ENCODE data around the gene GREM2. TPM values are rescaled to one million over a fixed set of nuclear protein-coding genes. Genes with fewer than 3 reads are reported as not detected.

GREM2 gene
- total and polyA plus RNA-seq, 2 experiments from 2014 or later, result 47.8 to 86.5 TPM

GRCh38 chr1:240441669-240442068, 170.3 kb downstream of the GREM2 start:
- Histone ChIP-seq H3K4me2 (ENCODE audit: unreplicated experiment) (no peak overlapping the region), H3K9ac (no peak overlapping the region), H3K79me2 (ENCODE audit: insufficient read depth) (peaks cover 12% of the 10 kb centered on the region), H3K9me2 (ENCODE audit: insufficient read depth) (no peaks in the 10 kb centered on the region), H3K36me3 (ENCODE audit: low read depth) (peaks cover 49% of the 10 kb centered on the region), H3K27ac (no peak overlapping the region), H3K9me3 (ENCODE audit: low read depth) (no peaks in the 10 kb centered on the region), H2AFZ (no peak overlapping the region), H3K4me3 (no peak overlapping the region), H3F3A (ENCODE audit: insufficient read depth) (peaks cover 12% of the 10 kb centered on the region; the same call in 1 of the 2 replicates), H4K20me1 (ENCODE audit: insufficient read depth) (no peaks in the 10 kb centered on the region), H3K4me1 (ENCODE audit: insufficient read depth) (no peaks in the 10 kb centered on the region), H3K27me3 (replicated peaks; ENCODE audit: insufficient read depth) (no peaks in the 10 kb centered on the region)
- 100% methylated on average over 1 of the region's 1 CpG for WGBS, 2 experiments (ENCODE audit: low coverage in 1 of 2, low lambda C conversion rate in 2 of 2, missing lambda C conversion rate in 2 of 2)
- TF ChIP-seq EZH2phosphoT487 (IDR thresholded peaks at IDR 0.05; ENCODE audit: insufficient read depth, low read depth), result no peak
- no peak for TF ChIP-seq EZH2 (IDR thresholded peaks at IDR 0.05; ENCODE audit: insufficient read depth, poor library complexity, severe bottlenecking)
- DNase-seq, result no peak
- in situ Hi-C loops (cut with MboI), result no loop called here

Small RNAs within 50 kb of the gene (small RNA-seq; reads per million reads assigned to genes)
- gene RNU5F-8P (ENCODE audit: low read depth, low replicate concordance), result 0.19 reads per million
